B cell (primary cell): ENCODE data around the gene PAFAH1B2. TPM values are rescaled to one million over a fixed set of nuclear protein-coding genes. Genes with fewer than 3 reads are reported as not detected.

Experiments
- ATAC-seq: fragments of 200-7000 bp; cut with Tn5 transposase; one replicate; pipeline ENCODE4 v1.10.0; 2021; ENCODE audit warnings: low read depth, mild to moderate bottlenecking, moderate number of reproducible peaks, moderate library complexity
- CTCF ChIA-PET: fragments of 350-600 bp; sonication (Branson Sonifier 250); formaldehyde crosslinking; loops from one replicate; lab custom pipeline; 2021; ENCODE audit warnings: antibody characterized with exemption, inconsistent platforms; lab: Charles Lee
- POLR2A ChIA-PET: fragments of 350-600 bp; sonication (Branson Sonifier 250); formaldehyde crosslinking; loops from one replicate; lab custom pipeline; 2021; ENCODE audit warnings: antibody characterized with exemption; lab: Charles Lee
- DNase-seq: peaks from one replicate; pipeline ENCODE4 v3.0.0; 2013
- H2AFZ ChIP-seq: 2 replicates; pipeline ENCODE4 v1.6.1; 2012; ENCODE audit warnings: mild to moderate bottlenecking, low read depth, low read length; ENCODE audit not compliant: insufficient read depth, poor library complexity, severe bottlenecking
- H3K27ac ChIP-seq, 2 donors: 1 replicate in 1 of 2; 2 replicates in 1 of 2; pipeline ENCODE4 v1.5.1; 2012 to 2013; ENCODE audit warnings: low read length in 2 of 2, mild to moderate bottlenecking in 2 of 2, moderate library complexity in 1 of 2
- H3K27me3 ChIP-seq, 4 experiments: fragments of 200-600 bp in 1 of 4; sonication (generic) in 1 of 4; replicated peaks in 1 of 4; 1 replicate in 2 of 4; 2 replicates in 2 of 4; pipeline versions ENCODE4 v1.6.1 to v1.7.0; 2013 to 2016; ENCODE audit warnings: low read length in 3 of 4, mild to moderate bottlenecking in 2 of 4, mixed read lengths in 1 of 4, moderate library complexity in 1 of 4; ENCODE audit not compliant: insufficient read depth in 4 of 4, control insufficient read depth in 3 of 4; ENCODE audit errors: control extremely low read depth in 1 of 4
- H3K36me3 ChIP-seq, 2 experiments: replicated peaks in 1 of 2; 1 replicate in 1 of 2; 2 replicates in 1 of 2; pipeline versions ENCODE4 v1.6.1 to v1.7.1; 2013; ENCODE audit warnings: low read length in 1 of 2; ENCODE audit not compliant: insufficient read depth in 2 of 2, control insufficient read depth in 1 of 2; ENCODE audit errors: control extremely low read depth in 1 of 2, extremely low read depth in 1 of 2
- H3K4me1 ChIP-seq, 2 donors: fragments of 200-600 bp in 1 of 2; sonication (generic) in 1 of 2; 1 replicate in 1 of 2; 2 replicates in 1 of 2; pipeline versions ENCODE4 v1.5.1 to v1.6.1; 2013 to 2017; ENCODE audit warnings: low read length in 2 of 2; ENCODE audit not compliant: control insufficient read depth in 2 of 2, insufficient read depth in 2 of 2
- H3K4me2 ChIP-seq: replicated peaks from 2 replicates; pipeline ENCODE3; 2012; ENCODE audit warnings: mild to moderate bottlenecking, low read depth, low read length; ENCODE audit not compliant: poor library complexity, severe bottlenecking
- H3K4me3 ChIP-seq, 5 experiments: fragments of 200-600 bp in 1 of 5; sonication (generic) in 1 of 5; 1 replicate in 3 of 5; 2 replicates in 2 of 5; pipeline versions ENCODE4 v1.5.1 to v1.7.0; 2011 to 2016; ENCODE audit warnings: low read length in 4 of 5, mild to moderate bottlenecking in 4 of 5, low read depth in 2 of 5, control low read depth in 1 of 5, moderate library complexity in 1 of 5; ENCODE audit not compliant: insufficient read depth in 1 of 5; ENCODE audit errors: control extremely low read depth in 1 of 5, extremely low read depth in 1 of 5
- H3K79me2 ChIP-seq: fragments of 200-600 bp; sonication (generic); one replicate; pipeline ENCODE4 v1.6.0; 2016; ENCODE audit warnings: low read length; ENCODE audit not compliant: control insufficient read depth, insufficient read depth
- H3K9ac ChIP-seq: fragments of 200-600 bp; sonication (generic); 2 replicates; pipeline ENCODE4 v1.6.1; 2017; ENCODE audit warnings: mild to moderate bottlenecking, low read length, moderate library complexity
- H3K9me3 ChIP-seq, 3 donors: one replicate each; pipeline versions ENCODE4 v1.6.1 to v1.7.1; 2013; ENCODE audit warnings: low read length in 2 of 3; ENCODE audit not compliant: control insufficient read depth in 2 of 3, insufficient read depth in 1 of 3; ENCODE audit errors: control extremely low read depth in 1 of 3
- H4K20me1 ChIP-seq: 2 replicates; pipeline ENCODE4 v1.6.0; 2012; ENCODE audit warnings: mild to moderate bottlenecking, low read length; ENCODE audit not compliant: insufficient read depth, control insufficient read depth, poor library complexity, severe bottlenecking
- H3K27ac Mint-ChIP-seq: one replicate; pipeline ENCODE4 v1.8.0; 2021; ENCODE audit warnings: mixed read lengths
- H3K27me3 Mint-ChIP-seq: one replicate; pipeline ENCODE4 v1.8.0; 2021; ENCODE audit warnings: mixed read lengths
- H3K4me1 Mint-ChIP-seq: one replicate; pipeline ENCODE4 v1.8.0; 2021; ENCODE audit warnings: mixed read lengths
- H3K4me3 Mint-ChIP-seq: one replicate; pipeline ENCODE4 v1.8.0; 2021; ENCODE audit warnings: mixed read lengths
- H3K9me3 Mint-ChIP-seq: one replicate; pipeline ENCODE4 v1.8.0; 2022; ENCODE audit warnings: mixed read lengths; ENCODE audit not compliant: insufficient read depth
- CTCF ChIP-seq: fragments of 200-600 bp; IDR thresholded peaks from one replicate; pipeline ENCODE4 v1.8.0; 2022; ENCODE audit warnings: antibody characterized with exemption, mild to moderate bottlenecking
- EZH2 ChIP-seq: IDR thresholded peaks from 2 replicates; pipeline ENCODE4 v1.6.1; 2012; ENCODE audit warnings: borderline replicate concordance, low read depth, mild to moderate bottlenecking, moderate library complexity, low read length; ENCODE audit not compliant: insufficient read depth, poor library complexity, severe bottlenecking
- WGBS: methylation state at CpG from one replicate; pipeline ENCODE4 v1.1.5; 2013; ENCODE audit warnings: missing lambda C conversion rate; ENCODE audit not compliant: insufficient coverage; 5-methylcytosine and 5-hydroxymethylcytosine counted together
- intact Hi-C: fragments of 100-400 bp; cut with micrococcal nuclease; formaldehyde crosslinking; loops from one replicate; pipeline ENCODE4 v1.10.0; 2022
- polyA plus RNA-seq: library from polyadenylated mRNA; depleted of rRNA; stranded (reverse); fragments of >200 nt; gene quantifications from 2 replicates; pipeline ENCODE4 v1.2.3, GENCODE V29; 2012
- total RNA-seq, 2 donors: library from RNA; stranded (reverse); fragments of 120-200 nt in 1 of 2; gene quantifications; 1 replicate in 1 of 2; 2 replicates in 1 of 2; pipeline versions ENCODE4 v1.2.3 to v1.2.4, GENCODE V29; 2013 to 2022

PAFAH1B2 gene
- total and polyA plus RNA-seq, 2 donors (not counting 1 experiment from before 2014, with no cell fraction given): 10.7 to 103 TPM

- H3K4me3 Mint-ChIP-seq: peak overlapping the region; percentile 68
- peak; percentile 82 for DNase-seq
- CTCF ChIA-PET: interaction anchor here (0.7 to 14.8 kb wide), 6 partner anchors 9 to 86 kb away, joined by 4 to 309 read pairs (median 4); partner anchors contain the start of genes PCSK7 and RNF214
- Histone ChIP-seq H4K20me1 (no peaks in the 10 kb centered on the region), H2AFZ (peak overlapping the region; percentile 23), H3K79me2 (peaks cover 54% of the 10 kb centered on the region), H3K27me3 (no peaks in the 10 kb centered on the region), H3K4me1 (peaks cover 64 to 76% of the 10 kb centered on the region in 2 donors), H3K4me2 (peak overlapping the region; percentile 73), H3K36me3 (peaks cover 0 to 64% of the 10 kb centered on the region in 2 experiments), H3K9me3 (no peaks in the 10 kb centered on the region), H3K27ac (peak overlapping the region; percentile 90 to 91), H3K4me3 (peak overlapping the region in 2 of 5 experiments; percentile 13 to 56), H3K9ac (no peak overlapping the region)
- POLR2A ChIA-PET: interaction anchor here (0.6 to 0.7 kb wide), 5 partner anchors 10 to 271 kb away, joined by 3 to 9 read pairs (median 7); no protein-coding TSS in a partner anchor
- 48% methylated on average over 4 of the region's 5 CpGs for WGBS
- peaks cover 74% of the 10 kb centered on the region for H3K4me1 Mint-ChIP-seq
- no peaks in the 10 kb centered on the region for H3K27me3 Mint-ChIP-seq
- no peaks in the 10 kb centered on the region for H3K9me3 Mint-ChIP-seq
- peak; percentile 25 for ATAC-seq
- intact Hi-C loops: no loop called here
- TF ChIP-seq EZH2: no peak
- no peak for TF ChIP-seq CTCF
- H3K27ac Mint-ChIP-seq: peak overlapping the region; percentile 98
Measured at GRCh38 chr11:117185736-117186430, 41.8 kb downstream of the PAFAH1B2 start.

- Histone ChIP-seq H3K4me3 (peak overlapping the region in 3 of 5 experiments; percentile 13 to 56 (median 28)), H3K9ac (no peak overlapping the region), H3K36me3 (peaks cover 0 to 62% of the 10 kb centered on the region in 2 experiments), H2AFZ (no peak overlapping the region), H3K27ac (peak overlapping the region; percentile 90 to 91), H3K4me2 (peak overlapping the region; percentile 73), H3K4me1 (peaks cover 60 to 76% of the 10 kb centered on the region in 2 donors), H3K27me3 (no peaks in the 10 kb centered on the region), H4K20me1 (no peaks in the 10 kb centered on the region), H3K79me2 (peaks cover 51% of the 10 kb centered on the region), H3K9me3 (no peaks in the 10 kb centered on the region)
- WGBS: 100% methylated on average over 3 of the region's 4 CpGs
- H3K27me3 Mint-ChIP-seq: no peaks in the 10 kb centered on the region
- ChIA-PET CTCF (interaction anchor here (0.7 to 14.8 kb wide), 5 partner anchors 9 to 87 kb away, joined by 4 to 309 read pairs (median 4); partner anchors contain the start of genes PCSK7 and RNF214), POLR2A (no interaction called here)
- no peaks in the 10 kb centered on the region for H3K9me3 Mint-ChIP-seq
- DNase-seq (no peak), ATAC-seq (no peak)
- H3K4me1 Mint-ChIP-seq: peaks cover 69% of the 10 kb centered on the region
- peak overlapping the region; percentile 68 for H3K4me3 Mint-ChIP-seq
- peak overlapping the region; percentile 98 for H3K27ac Mint-ChIP-seq
- intact Hi-C loops: no loop called here
- TF ChIP-seq EZH2 (no peak), CTCF (no peak)
Measured at GRCh38 chr11:117186431-117186761, 42.3 kb downstream of the PAFAH1B2 start.
